WERI-Rb-1 (cell line): ENCODE results near the gene PSG4.
"Not testable (repeated sequence)": the region's sequence is repeated elsewhere in the genome, so short reads cannot be mapped to it uniquely, and the experiment has no call there.

ENCODE experiments used
- DNase-seq: peaks from one replicate; pipeline ENCODE4 v3.0.0-alpha.2; 2020
- H3K27ac ChIP-seq: fragments of 250-450 bp; sonication (Bioruptor Pico); 2 replicates; pipeline ENCODE4 v1.5.1; 2020; ENCODE audit warnings: mild to moderate bottlenecking, moderate library complexity
- H3K27me3 ChIP-seq: fragments of 250-450 bp; sonication (Bioruptor Pico); 2 replicates; pipeline ENCODE4 v1.5.1; 2021; ENCODE audit warnings: mild to moderate bottlenecking, low read depth, moderate library complexity; ENCODE audit not compliant: insufficient read depth, severe bottlenecking
- H3K36me3 ChIP-seq: fragments of 250-450 bp; sonication (Bioruptor Pico); 2 replicates; pipeline ENCODE4 v1.5.1; 2020; ENCODE audit warnings: mild to moderate bottlenecking, moderate library complexity
- H3K4me3 ChIP-seq: 2 replicates; pipeline ENCODE4 v1.5.1; 2011; ENCODE audit warnings: low read depth, mild to moderate bottlenecking, control low read depth, low read length
- H3K9me3 ChIP-seq: fragments of 250-450 bp; sonication (Bioruptor Pico); 2 replicates; pipeline ENCODE4 v1.5.1; 2021; ENCODE audit warnings: mild to moderate bottlenecking, moderate library complexity; ENCODE audit not compliant: severe bottlenecking
- TF ChIP-seq, protein P1 (sequence below): IDR thresholded peaks from 2 replicates; pipeline ENCODE4 v1.5.1; 2011; ENCODE audit warnings: low read depth, mild to moderate bottlenecking, control low read depth, inconsistent platforms, low read length

Gene PSG4

DNA sequence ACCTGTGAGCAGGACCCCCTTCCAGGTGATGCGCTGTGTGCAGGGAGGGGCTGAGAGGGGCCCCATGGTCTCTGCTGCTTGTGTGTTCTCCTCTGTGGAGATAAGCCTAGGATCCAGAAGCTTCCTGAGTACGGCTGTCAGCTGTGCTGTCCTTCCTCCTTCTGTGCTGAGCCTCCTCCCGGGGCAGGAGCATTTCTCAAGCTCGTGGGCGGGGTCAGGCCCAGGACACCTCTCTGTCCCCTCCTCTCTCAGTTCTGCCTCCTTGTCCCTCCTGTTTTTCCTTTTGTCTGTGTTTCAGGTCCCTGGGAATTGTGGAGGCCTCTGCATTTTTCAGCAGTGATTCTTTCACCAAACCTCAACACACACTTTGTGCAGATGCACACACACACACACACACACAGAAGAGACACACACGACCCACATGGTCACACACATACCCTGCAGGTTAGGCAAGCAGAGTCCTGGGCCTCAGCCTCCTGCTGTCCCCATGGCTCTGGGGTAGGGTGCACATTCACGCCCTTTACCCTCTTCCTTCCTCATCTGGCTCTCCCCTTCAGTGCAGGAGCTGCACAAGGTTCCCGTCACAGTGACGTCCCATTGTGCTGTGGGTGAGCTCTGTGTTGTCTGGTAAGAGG, at the start of gene PSG4:
Gene PSG4 (minus strand): TSS at position 168 of the 635 bp plus-strand sequence. CDS start 102 bp downstream, at position 66.
- peak; percentile 30 for DNase-seq
- not testable (repeated sequence) for H3K36me3 ChIP-seq, H3K9me3 ChIP-seq, H3K27me3 ChIP-seq, H3K4me3 ChIP-seq, H3K27ac ChIP-seq

DNA sequence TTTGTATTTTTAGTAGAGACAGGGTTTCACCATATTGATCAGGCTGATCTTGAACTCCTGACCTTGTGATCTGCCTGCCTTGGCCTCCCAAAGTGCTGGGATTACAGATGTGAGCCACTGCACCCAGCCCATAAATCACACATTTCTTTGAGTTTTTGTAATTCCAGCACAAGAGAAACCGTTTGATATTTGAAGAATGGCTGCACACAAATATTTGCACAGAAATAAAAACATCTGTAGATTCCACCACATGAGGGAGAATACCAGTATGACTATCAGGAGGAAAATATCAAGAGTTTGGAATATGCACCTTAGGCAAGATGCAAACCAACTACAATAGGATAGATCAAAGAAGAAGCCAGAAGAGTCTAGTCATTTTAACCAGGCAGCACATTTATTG, 46.0 kb upstream of the PSG4 start:
- not testable (repeated sequence) for H3K9me3 ChIP-seq, H3K4me3 ChIP-seq, H3K27ac ChIP-seq, H3K36me3 ChIP-seq, DNase-seq, H3K27me3 ChIP-seq

DNA sequence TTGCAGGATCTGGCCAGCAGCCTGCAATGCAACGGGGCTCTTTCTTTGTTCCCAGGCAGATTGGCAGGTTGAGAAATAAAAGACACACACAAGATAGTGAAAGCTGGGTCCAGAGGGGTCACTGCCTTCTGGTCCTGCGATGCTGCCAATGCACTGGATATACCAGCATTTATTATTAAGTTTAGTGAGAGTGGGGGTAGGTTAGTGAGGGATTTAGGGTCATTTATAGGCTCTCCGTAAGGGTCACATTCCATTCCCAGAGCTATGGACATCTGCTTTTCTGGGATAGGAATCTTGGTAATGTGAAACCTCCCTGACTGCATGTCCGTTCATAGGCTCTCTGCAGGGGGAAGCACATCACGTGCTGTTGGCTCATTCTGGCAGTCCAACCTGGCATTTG, 44.9 kb upstream of the PSG4 start:
- not testable (repeated sequence) for H3K27ac ChIP-seq, DNase-seq, H3K36me3 ChIP-seq, H3K4me3 ChIP-seq, H3K9me3 ChIP-seq, H3K27me3 ChIP-seq

DNA sequence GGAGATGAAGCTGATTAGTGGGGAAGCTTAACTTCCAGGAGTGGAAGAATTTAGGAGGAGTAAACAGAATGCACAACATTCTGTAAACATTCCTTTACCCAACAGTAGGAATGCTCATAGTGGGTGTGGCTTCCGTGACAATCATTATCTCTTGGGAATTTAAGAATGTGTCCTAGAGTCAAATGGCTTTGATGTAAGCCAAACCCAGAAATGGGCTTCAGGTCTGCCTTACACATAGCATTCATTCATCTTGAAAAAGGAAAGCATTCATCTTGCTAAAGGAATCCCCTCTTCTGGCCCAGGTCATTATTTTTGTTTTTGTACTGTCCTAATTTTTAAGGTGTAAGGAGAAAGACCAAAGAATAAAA, 43.2 kb upstream of the PSG4 start:
- DNase-seq, H3K36me3 ChIP-seq, H3K9me3 ChIP-seq, H3K27ac ChIP-seq, H3K4me3 ChIP-seq, H3K27me3 ChIP-seq: not testable (repeated sequence)

DNA sequence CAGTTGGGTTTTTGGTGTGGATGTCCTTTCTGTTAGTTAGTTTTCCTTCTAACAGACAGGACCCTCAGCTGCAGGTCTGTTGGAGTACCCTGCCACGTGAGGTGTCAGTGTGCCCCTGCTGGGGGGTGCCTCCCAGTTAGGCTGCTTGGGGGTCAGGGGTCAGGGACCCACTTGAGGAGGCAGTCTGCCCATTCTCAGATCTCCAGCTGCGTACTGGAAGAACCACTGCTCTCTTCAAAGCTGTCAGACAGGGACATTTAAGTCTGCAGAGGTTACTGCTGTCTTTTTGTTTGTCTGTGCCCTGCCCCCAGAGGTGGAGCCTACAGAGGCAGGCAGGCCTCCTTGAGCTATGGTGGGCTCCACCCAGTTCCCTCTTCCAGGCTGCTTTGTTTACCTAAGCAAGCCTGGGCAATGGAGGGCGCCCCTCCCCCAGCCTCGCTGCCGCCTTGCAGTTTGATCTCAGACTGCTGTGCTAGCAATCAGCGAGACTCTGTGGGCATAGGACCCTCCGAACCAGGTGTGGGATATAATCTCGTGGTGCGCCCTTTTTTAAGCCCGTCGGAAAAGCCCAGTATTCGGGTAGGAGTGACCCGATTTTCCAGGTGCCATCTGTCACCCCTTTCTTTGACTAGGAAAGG, 41.9 kb upstream of the PSG4 start:
- H3K27me3 ChIP-seq, H3K4me3 ChIP-seq, H3K9me3 ChIP-seq, H3K36me3 ChIP-seq, DNase-seq, H3K27ac ChIP-seq: not testable (repeated sequence)

DNA sequence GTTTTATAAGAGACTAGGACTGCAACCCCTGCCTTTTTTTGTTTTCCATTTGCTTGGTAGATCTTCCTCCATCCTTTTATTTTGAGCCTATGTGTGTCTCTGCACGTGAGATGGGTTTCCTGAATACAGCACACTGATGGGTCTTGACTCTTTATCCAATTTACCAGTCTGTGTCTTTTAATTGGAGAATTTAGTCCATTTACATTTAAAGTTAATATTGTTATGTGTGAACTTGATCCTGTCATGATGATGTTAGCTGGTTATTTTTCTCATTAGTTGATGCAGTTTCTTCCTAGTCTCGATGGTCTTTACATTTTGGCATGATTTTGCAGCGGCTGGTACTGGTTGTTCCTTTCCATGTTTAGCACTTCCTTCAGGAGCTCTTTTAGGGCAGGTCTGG, 40.4 kb upstream of the PSG4 start:
- not testable (repeated sequence) for H3K36me3 ChIP-seq, H3K9me3 ChIP-seq, H3K27me3 ChIP-seq, H3K27ac ChIP-seq, DNase-seq, H3K4me3 ChIP-seq

DNA sequence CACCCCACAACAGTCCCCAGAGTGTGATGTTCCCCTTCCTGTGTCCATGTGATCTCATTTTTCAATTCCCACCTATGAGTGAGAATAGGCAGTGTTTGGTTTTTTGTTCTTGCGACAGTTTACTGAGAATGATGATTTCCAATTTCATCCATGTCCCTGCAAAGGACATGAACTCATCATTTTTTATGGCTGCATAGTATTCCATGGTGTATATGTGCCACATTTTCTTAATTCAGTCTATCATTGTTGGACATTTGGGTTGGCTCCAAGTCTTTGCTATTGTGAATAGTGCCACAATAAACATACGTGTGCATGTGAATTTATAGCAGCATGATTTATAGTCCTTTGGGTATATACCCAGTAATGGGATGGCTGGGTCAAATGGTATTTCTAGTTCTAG, 36.8 kb upstream of the PSG4 start:
- H3K9me3 ChIP-seq, H3K36me3 ChIP-seq, H3K27me3 ChIP-seq, DNase-seq, H3K4me3 ChIP-seq, H3K27ac ChIP-seq: not testable (repeated sequence)

DNA sequence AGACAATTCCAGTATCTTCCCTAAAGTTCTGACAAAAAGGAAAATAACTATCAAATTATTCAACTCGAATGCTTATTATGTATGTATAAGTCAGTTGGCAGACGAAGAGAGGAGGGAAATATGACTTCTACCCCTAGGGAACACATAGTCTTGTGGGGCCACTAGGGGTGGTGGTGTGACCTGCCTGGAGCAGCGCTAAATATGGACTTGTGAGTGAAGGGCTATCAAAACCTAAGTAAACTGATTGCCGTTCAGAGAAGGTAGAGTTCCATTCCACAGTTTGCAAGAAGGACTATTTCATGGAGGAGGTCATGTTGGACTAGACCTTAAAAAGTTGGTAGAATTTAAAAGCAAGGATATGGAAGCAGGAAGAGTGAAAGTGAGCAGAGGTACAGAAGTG, 32.8 kb upstream of the PSG4 start:
- not testable (repeated sequence) for H3K36me3 ChIP-seq, H3K4me3 ChIP-seq, DNase-seq, H3K27me3 ChIP-seq, H3K9me3 ChIP-seq, H3K27ac ChIP-seq

DNA sequence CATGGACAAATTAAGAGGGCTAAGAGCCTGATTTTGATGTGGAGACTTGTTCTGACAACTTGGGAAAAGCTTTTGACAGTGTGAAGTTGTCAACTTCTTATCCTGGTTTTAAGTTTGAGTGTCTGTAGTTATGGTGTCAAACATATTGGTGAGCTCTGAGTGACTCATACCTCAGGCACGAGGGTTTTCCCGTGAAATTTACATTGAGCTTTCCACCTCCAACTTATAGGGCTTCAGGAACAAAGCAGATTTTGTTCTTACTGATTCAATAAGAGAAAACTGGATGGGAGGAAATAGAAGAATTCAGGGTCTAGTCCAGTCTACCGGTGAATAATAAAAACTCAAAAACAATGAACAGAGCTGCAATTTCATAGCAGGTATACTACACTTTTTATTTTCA, 30.2 kb upstream of the PSG4 start:
- not testable (repeated sequence) for H3K27ac ChIP-seq, H3K27me3 ChIP-seq, DNase-seq, H3K4me3 ChIP-seq, H3K36me3 ChIP-seq, H3K9me3 ChIP-seq

DNA sequence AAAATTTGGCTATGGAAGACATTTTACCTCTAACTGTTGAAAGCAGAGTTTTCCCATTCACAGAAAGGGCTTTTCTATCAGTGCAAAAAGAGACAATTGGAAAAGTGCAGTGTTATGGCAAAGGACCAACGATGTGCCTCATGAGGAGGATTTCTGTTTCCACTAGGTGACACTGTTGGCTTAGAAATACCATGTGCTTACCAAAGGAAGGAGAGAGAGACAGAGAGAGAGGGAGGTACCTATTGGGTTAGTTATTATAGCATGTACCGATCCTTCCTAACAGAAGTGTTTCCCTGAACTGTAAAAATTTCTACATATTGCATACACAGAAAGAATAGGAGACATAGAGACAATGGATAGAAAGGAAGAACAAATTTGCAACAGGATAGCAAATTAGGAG, 23.9 kb upstream of the PSG4 start:
- H3K27ac ChIP-seq, result no peak overlapping the region
- DNase-seq, result no peak
- no peaks in the 10 kb centered on the region for H3K36me3 ChIP-seq
- no peaks in the 10 kb centered on the region for H3K27me3 ChIP-seq
- peaks cover 33% of the 10 kb centered on the region for H3K9me3 ChIP-seq
- TF ChIP-seq, protein P1, sequence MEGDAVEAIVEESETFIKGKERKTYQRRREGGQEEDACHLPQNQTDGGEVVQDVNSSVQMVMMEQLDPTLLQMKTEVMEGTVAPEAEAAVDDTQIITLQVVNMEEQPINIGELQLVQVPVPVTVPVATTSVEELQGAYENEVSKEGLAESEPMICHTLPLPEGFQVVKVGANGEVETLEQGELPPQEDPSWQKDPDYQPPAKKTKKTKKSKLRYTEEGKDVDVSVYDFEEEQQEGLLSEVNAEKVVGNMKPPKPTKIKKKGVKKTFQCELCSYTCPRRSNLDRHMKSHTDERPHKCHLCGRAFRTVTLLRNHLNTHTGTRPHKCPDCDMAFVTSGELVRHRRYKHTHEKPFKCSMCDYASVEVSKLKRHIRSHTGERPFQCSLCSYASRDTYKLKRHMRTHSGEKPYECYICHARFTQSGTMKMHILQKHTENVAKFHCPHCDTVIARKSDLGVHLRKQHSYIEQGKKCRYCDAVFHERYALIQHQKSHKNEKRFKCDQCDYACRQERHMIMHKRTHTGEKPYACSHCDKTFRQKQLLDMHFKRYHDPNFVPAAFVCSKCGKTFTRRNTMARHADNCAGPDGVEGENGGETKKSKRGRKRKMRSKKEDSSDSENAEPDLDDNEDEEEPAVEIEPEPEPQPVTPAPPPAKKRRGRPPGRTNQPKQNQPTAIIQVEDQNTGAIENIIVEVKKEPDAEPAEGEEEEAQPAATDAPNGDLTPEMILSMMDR, result peak; percentile 28; the same call in 1 of the 2 replicates
- no peak overlapping the region for H3K4me3 ChIP-seq

DNA sequence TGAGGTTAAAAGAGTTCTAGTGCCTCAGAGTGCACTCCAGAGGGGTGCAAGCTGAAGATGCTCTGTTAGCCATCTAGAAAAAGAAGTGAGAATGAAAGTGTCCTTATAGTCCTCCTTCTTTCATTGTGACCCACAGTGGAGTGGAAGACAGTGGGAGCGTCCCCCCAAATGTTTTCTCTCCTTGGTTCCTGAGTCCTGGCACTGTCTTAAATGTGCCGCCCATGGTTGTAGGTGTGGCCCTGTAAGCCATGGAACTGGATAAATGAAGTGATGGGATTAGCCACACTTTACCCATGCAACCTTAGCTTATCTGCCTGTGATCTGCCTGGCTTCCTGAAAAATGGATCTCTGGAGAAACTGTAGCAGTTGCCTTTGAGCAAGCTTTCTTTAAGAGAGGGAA, 23.3 kb upstream of the PSG4 start:
- H3K9me3 ChIP-seq, result peaks cover 33% of the 10 kb centered on the region
- not testable (repeated sequence) for H3K27me3 ChIP-seq, H3K36me3 ChIP-seq, H3K27ac ChIP-seq, H3K4me3 ChIP-seq
- DNase-seq, result peak; percentile 24

DNA sequence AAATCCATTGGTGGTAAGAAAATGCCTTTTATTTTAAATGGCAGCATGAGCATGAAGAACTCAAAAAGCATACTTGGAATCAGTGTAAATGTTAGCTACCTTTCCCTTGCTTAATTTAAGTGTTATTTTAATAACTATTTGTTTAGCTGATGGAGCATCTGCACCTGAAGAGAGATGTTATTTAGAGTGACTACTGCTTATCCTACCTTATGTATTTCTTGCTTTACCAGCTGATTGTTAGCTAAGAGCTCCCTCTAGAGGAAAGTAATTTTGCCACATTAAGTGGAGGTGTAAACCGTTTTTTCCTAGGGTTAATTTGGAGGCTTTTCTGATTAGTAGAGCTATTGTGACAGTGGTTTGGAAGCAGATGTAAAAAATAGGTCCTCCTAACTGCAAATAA, 21.5 kb upstream of the PSG4 start:
- H3K4me3 ChIP-seq, H3K36me3 ChIP-seq, H3K27me3 ChIP-seq, DNase-seq, H3K27ac ChIP-seq: not testable (repeated sequence)
- H3K9me3 ChIP-seq, result peaks cover 33% of the 10 kb centered on the region
